K562 (cell line): ENCODE measurements around the gene NPB.

Experiments used
- GABPB2 ChIP-seq: fragments of 250-450 bp; sonication (Bioruptor Pico); conservative IDR thresholded peaks from 2 replicates; pipeline ENCODE4 v1.5.1; 2021; ENCODE audit warnings: mild to moderate bottlenecking
- SREBF2 ChIP-seq: sonication (generic); formaldehyde crosslinking; IDR thresholded peaks from 2 replicates; pipeline ENCODE4 v1.4.0; 2020; ENCODE audit warnings: mild to moderate bottlenecking, missing genetic modification reagents
- TF ChIP-seq, protein P1 (sequence below): fragments of 450-650 bp; IDR thresholded peaks from 2 replicates; pipeline ENCODE4 v1.6.1; 2016

DNA sequence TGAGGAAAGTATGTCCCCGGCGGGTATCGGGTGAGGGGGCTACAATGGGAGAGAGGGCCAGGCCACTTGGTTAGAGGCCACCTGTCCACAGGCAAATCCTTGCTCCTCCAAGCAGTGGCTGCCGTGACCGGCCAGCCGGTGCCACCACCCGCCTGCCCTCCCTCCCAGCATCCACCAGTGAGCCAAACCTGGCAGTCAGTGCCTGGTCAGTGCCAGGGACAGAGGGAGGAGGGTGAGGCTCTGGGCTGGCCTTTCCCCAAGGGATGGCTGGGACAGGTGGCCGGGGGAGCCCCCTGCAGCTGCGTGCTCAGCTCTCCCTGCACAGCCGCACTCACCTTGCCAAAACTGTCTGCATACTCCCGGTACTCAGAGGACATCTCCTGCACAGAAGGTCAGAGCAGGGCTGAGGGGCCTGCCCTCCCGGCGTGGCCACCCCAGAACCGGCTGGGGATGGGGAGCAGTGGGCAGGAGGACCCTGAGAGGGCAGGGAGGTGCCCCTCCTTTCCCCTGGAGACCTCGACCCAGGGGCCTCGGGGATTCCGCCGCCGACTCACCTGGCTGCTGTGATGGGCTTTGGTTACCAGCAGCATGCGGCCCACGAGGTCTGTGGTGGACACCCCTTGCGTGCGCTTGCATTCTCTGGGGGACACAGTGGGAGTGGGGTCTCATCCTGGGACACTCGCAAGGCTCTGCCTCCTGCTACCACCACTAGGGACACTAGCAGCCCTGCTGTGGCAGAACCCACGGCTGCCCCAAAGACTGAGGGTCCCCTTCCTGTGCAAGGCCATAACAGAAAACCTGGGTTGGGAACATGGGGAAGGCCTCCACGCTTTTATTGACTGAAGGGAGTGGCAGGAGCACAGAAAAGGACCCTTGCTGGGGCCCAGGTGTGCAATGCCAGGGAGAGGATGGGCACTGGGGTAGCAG, 5.4 kb downstream of the NPB start:
- TF ChIP-seq, protein P1, sequence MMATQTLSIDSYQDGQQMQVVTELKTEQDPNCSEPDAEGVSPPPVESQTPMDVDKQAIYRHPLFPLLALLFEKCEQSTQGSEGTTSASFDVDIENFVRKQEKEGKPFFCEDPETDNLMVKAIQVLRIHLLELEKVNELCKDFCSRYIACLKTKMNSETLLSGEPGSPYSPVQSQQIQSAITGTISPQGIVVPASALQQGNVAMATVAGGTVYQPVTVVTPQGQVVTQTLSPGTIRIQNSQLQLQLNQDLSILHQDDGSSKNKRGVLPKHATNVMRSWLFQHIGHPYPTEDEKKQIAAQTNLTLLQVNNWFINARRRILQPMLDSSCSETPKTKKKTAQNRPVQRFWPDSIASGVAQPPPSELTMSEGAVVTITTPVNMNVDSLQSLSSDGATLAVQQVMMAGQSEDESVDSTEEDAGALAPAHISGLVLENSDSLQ = no peak
- TF ChIP-seq GABPB2 = no peak
- TF ChIP-seq SREBF2 (CRISPR knock-in tag) = no peak
